H1 (cell line): Measurements from ENCODE around the gene CYB5B. TPM values are rescaled to one million over a fixed set of nuclear protein-coding genes. Genes with fewer than 3 reads are reported as not detected.

Experiments
- CTCF ChIA-PET: fragments of 300-600 bp; sonication (Branson Sonifier 250); formaldehyde crosslinking; loops from one replicate; lab custom pipeline; 2021; ENCODE audit not compliant: partially characterized antibody; lab: Charles Lee
- POLR2A ChIA-PET: fragments of 300-600 bp; sonication (Branson Sonifier 250); formaldehyde crosslinking; loops from one replicate; lab custom pipeline; 2021; ENCODE audit warnings: inconsistent platforms; ENCODE audit not compliant: partially characterized antibody; lab: Charles Lee
- DNase-seq, 2 experiments: peaks; one replicate each; pipeline versions ENCODE4 v3.0.0 to v3.0.0-alpha.2; 2010 to 2022; ENCODE audit warnings: low spot score in 2 of 2, low read depth in 1 of 2, mixed read lengths in 1 of 2
- FAIRE-seq: peaks from 2 replicates; lab custom pipeline; 2011; peaks lifted over from hg19 to GRCh38; lab: Jason Lieb, UNC
- H2AFZ ChIP-seq: 2 replicates; pipeline ENCODE4 v1.8.1; 2012; ENCODE audit warnings: low read length, inconsistent platforms
- H2AK5ac ChIP-seq: 2 replicates; pipeline ENCODE4 v1.6.1; 2013; ENCODE audit warnings: low read depth, low read length
- H2BK120ac ChIP-seq: replicated peaks from 2 replicates; pipeline ENCODE3; 2013; ENCODE audit warnings: low read depth, low read length, inconsistent platforms
- H2BK12ac ChIP-seq: 2 replicates; pipeline ENCODE4 v1.6.1; 2013; ENCODE audit warnings: low read depth, low read length
- H2BK15ac ChIP-seq: 2 replicates; pipeline ENCODE4 v1.6.1; 2013; ENCODE audit warnings: low read length
- H2BK20ac ChIP-seq: 2 replicates; pipeline ENCODE4 v1.6.1; 2013; ENCODE audit warnings: low read length
- H2BK5ac ChIP-seq: 2 replicates; pipeline ENCODE4 v1.6.1; 2013; ENCODE audit warnings: low read depth, low read length
- H3K14ac ChIP-seq: 2 replicates; pipeline ENCODE4 v1.6.1; 2013; ENCODE audit warnings: inconsistent platforms; ENCODE audit not compliant: insufficient read length
- H3K18ac ChIP-seq: 2 replicates; pipeline ENCODE4 v1.6.1; 2013; ENCODE audit warnings: low read length; ENCODE audit errors: extremely low read depth
- H3K23ac ChIP-seq: 2 replicates; pipeline ENCODE4 v1.6.1; 2013; ENCODE audit warnings: inconsistent platforms; ENCODE audit not compliant: insufficient read length
- H3K23me2 ChIP-seq: 2 replicates; pipeline ENCODE4 v1.6.1; 2013; ENCODE audit warnings: low read depth, low read length
- H3K27ac ChIP-seq: 2 replicates; pipeline ENCODE4 v1.6.1; 2011; ENCODE audit warnings: low read depth, low read length, inconsistent platforms
- H3K27me3 ChIP-seq, 4 experiments: replicated peaks in 1 of 4; 1 replicate in 1 of 4; 2 replicates in 3 of 4; pipeline versions ENCODE4 v1.6.1 to v1.8.1; 2011 to 2013; ENCODE audit warnings: low read length in 3 of 4, mild to moderate bottlenecking in 3 of 4, inconsistent platforms in 2 of 4, mixed read lengths in 2 of 4, moderate library complexity in 1 of 4; ENCODE audit not compliant: control insufficient read depth in 3 of 4, insufficient read depth in 3 of 4; ENCODE audit errors: extremely low read depth in 1 of 4
- H3K36me3 ChIP-seq, 4 experiments: 2 replicates each; pipeline versions ENCODE4 v1.6.1 to v1.8.1; 2011 to 2013; ENCODE audit warnings: mild to moderate bottlenecking in 4 of 4, low read length in 3 of 4, moderate library complexity in 2 of 4, control low read depth in 1 of 4, inconsistent platforms in 1 of 4; ENCODE audit not compliant: insufficient read depth in 4 of 4, control insufficient read depth in 2 of 4
- H3K4ac ChIP-seq: replicated peaks from 2 replicates; pipeline ENCODE3; 2013; ENCODE audit warnings: low read length, low read depth, mixed read lengths, inconsistent platforms; ENCODE audit not compliant: insufficient read length
- H3K4me1 ChIP-seq, 4 experiments: replicated peaks in 1 of 4; 1 replicate in 1 of 4; 2 replicates in 3 of 4; pipeline versions ENCODE4 v1.6.1 to v1.8.1; 2011 to 2013; ENCODE audit warnings: low read length in 3 of 4, inconsistent platforms in 2 of 4, mixed read lengths in 1 of 4; ENCODE audit not compliant: insufficient read depth in 4 of 4, control insufficient read depth in 3 of 4
- H3K4me2 ChIP-seq, 2 experiments: 2 replicates each; pipeline versions ENCODE4 v1.6.1 to v1.8.1; 2011 to 2013; ENCODE audit warnings: low read depth in 2 of 2, low read length in 2 of 2, control low read depth in 1 of 2, inconsistent platforms in 1 of 2, mild to moderate bottlenecking in 1 of 2; ENCODE audit not compliant: insufficient read depth in 1 of 2
- H3K4me3 ChIP-seq, 4 experiments: fragments of 200-600, 300-600 bp in 1 of 4; sonication (generic), shearing (Covaris generic), sonication (Bioruptor Twin) in 1 of 4; 2 replicates each; pipeline versions ENCODE4 v1.5.1 to v1.8.1; 2011 to 2016; ENCODE audit warnings: low read length in 4 of 4, low read depth in 3 of 4, control low read depth in 2 of 4, inconsistent platforms in 2 of 4, mild to moderate bottlenecking in 2 of 4, mixed read lengths in 1 of 4, moderate library complexity in 1 of 4; ENCODE audit not compliant: insufficient read depth in 2 of 4; ENCODE audit errors: extremely low read depth in 1 of 4
- H3K56ac ChIP-seq: replicated peaks from 2 replicates; pipeline ENCODE3; 2013; ENCODE audit warnings: low read depth, mild to moderate bottlenecking, mixed read lengths, low read length, inconsistent platforms; ENCODE audit not compliant: insufficient read length
- H3K79me1 ChIP-seq: 2 replicates; pipeline ENCODE4 v1.6.1; 2013; ENCODE audit warnings: low read depth, low read length, control low read depth
- H3K79me2 ChIP-seq, 2 experiments: 2 replicates each; pipeline versions ENCODE4 v1.6.1 to v1.8.1; 2012 to 2013; ENCODE audit warnings: low read length in 2 of 2, mild to moderate bottlenecking in 2 of 2, inconsistent platforms in 1 of 2; ENCODE audit not compliant: insufficient read depth in 2 of 2, control insufficient read depth in 1 of 2
- H3K9ac ChIP-seq, 4 experiments: replicated peaks in 1 of 4; 1 replicate in 1 of 4; 2 replicates in 3 of 4; pipeline versions ENCODE4 v1.6.1 to v1.8.1; 2011 to 2013; ENCODE audit warnings: low read depth in 3 of 4, low read length in 3 of 4, control low read depth in 2 of 4, mild to moderate bottlenecking in 2 of 4, moderate library complexity in 2 of 4, inconsistent platforms in 1 of 4; ENCODE audit errors: extremely low read depth in 1 of 4
- H3K9me3 ChIP-seq, 2 experiments: 2 replicates each; pipeline versions ENCODE4 v1.6.1 to v1.8.1; 2012 to 2013; ENCODE audit warnings: mild to moderate bottlenecking in 2 of 2, moderate library complexity in 2 of 2, control low read depth in 1 of 2, inconsistent platforms in 1 of 2, low read depth in 1 of 2, low read length in 1 of 2, mixed read lengths in 1 of 2; ENCODE audit not compliant: insufficient read depth in 2 of 2
- H4K20me1 ChIP-seq, 2 experiments: replicated peaks in 1 of 2; 2 replicates each; pipeline versions ENCODE3 to v1.8.1; 2011 to 2013; ENCODE audit warnings: inconsistent platforms in 2 of 2, low read length in 2 of 2, mild to moderate bottlenecking in 1 of 2; ENCODE audit not compliant: insufficient read depth in 2 of 2, control insufficient read depth in 1 of 2
- H4K5ac ChIP-seq: 2 replicates; pipeline ENCODE4 v1.6.1; 2013; ENCODE audit warnings: low read length, low read depth, mixed read lengths, inconsistent platforms; ENCODE audit not compliant: insufficient read length
- H4K8ac ChIP-seq: 2 replicates; pipeline ENCODE4 v1.8.0; 2013; ENCODE audit warnings: mild to moderate bottlenecking, moderate library complexity, low read length, inconsistent platforms; ENCODE audit not compliant: insufficient read depth; ENCODE audit errors: extremely low read depth
- H4K91ac ChIP-seq: replicated peaks from 2 replicates; pipeline ENCODE3; 2013; ENCODE audit warnings: low read length, mixed read lengths, inconsistent platforms; ENCODE audit not compliant: insufficient read length
- ASH2L ChIP-seq: fragments of 200-600, 300-600 bp; sonication (generic); IDR thresholded peaks from one replicate; pipeline ENCODE4 v1.7.1; 2017; ENCODE audit warnings: low read length
- CBX8 ChIP-seq: fragments of 300-800, 300-1000 bp; sonication (generic); IDR thresholded peaks from 2 replicates; pipeline ENCODE4 v1.7.1; 2016; ENCODE audit warnings: low read depth, low read length, borderline replicate concordance
- CHD2 ChIP-seq: IDR thresholded peaks from 2 replicates; pipeline ENCODE4 v1.6.1; 2012; ENCODE audit warnings: low read length, improper control_type of control experiment
- KDM4A ChIP-seq: IDR thresholded peaks from one replicate; pipeline ENCODE4 v1.7.1; 2012; ENCODE audit warnings: low read depth, mild to moderate bottlenecking, moderate library complexity, low read length, inconsistent platforms; ENCODE audit not compliant: severe bottlenecking
- MAFK ChIP-seq: IDR thresholded peaks from 2 replicates; pipeline ENCODE4 v1.6.1; 2012; ENCODE audit warnings: low read depth, mild to moderate bottlenecking, improper control_type of control experiment, low read length
- RXRA ChIP-seq: IDR thresholded peaks from 2 replicates; pipeline ENCODE4 v1.6.1; 2011; ENCODE audit warnings: low read depth, mild to moderate bottlenecking, low read length, moderate library complexity; ENCODE audit not compliant: insufficient read depth
- SRF ChIP-seq: IDR thresholded peaks from 2 replicates; pipeline ENCODE4 v1.6.1; 2011; ENCODE audit warnings: mild to moderate bottlenecking, low read depth, low read length, moderate library complexity
- TAF7 ChIP-seq: optimal IDR thresholded peaks from 2 replicates; pipeline ENCODE3; 2011; ENCODE audit warnings: low read depth, mild to moderate bottlenecking, inconsistent platforms, low read length, moderate library complexity, borderline replicate concordance
- WGBS, 2 experiments: shearing (Covaris generic) in 1 of 2; methylation state at CpG; one replicate each; pipeline versions ENCODE4 v1.1.6 to v1.1.7; 2013 to 2015; ENCODE audit warnings: low lambda C conversion rate in 2 of 2, mixed read lengths in 2 of 2, inconsistent platforms in 1 of 2, low coverage in 1 of 2, missing lambda C conversion rate in 1 of 2; ENCODE audit not compliant: insufficient replicate concordance in 2 of 2, insufficient coverage in 1 of 2, insufficient read length in 1 of 2; ENCODE audit errors: extremely low coverage in 1 of 2, missing lambda C conversion rate in 1 of 2; 5-methylcytosine and 5-hydroxymethylcytosine counted together
- polyA plus RNA-seq, 7 experiments: library from polyadenylated mRNA; depleted of rRNA in 3 of 7; stranded (reverse) in 5 of 7; unstranded in 2 of 7; fragments of >200 nt in 5 of 7; fragments of 200-250 nt in 2 of 7; gene quantifications; 1 replicate in 5 of 7; 2 replicates in 1 of 7; 4 replicates in 1 of 7; pipeline versions ENCODE4 v1.2.1 to v1.2.3, GENCODE V29; 2011 to 2013; ENCODE audit warnings: missing spikeins in 2 of 7, mixed read lengths in 2 of 7
- total RNA-seq: library from RNA; stranded (reverse); fragmentation: NEBNext Ultra II Directional; extraction: Animal tissue kit (Norgen Biotek cat#: 25700); gene quantifications from 2 replicates; pipeline ENCODE4 v1.2.1, GENCODE V29; 2021

Gene CYB5B
- total and polyA plus RNA-seq, 2 of the 8 experiments (the other 6 are each of a cell fraction or from before 2014, with no cell fraction given), result 108 to 127 TPM

GRCh38 chr16:69453936-69454335 is 29.5 kb downstream of the CYB5B start:
- FAIRE-seq, result no peak
- CTCF ChIA-PET, result interaction anchor here (2.1 kb wide), 1 partner anchor 58 kb away, joined by 4 read pairs; no protein-coding TSS in a partner anchor
- no peak overlapping the region for H3K18ac ChIP-seq

More at GRCh38 chr16:69453936-69454335, 29.5 kb downstream of the CYB5B start:
- no peak overlapping the region for H3K4ac ChIP-seq
- H3K9ac ChIP-seq, result no peak overlapping the region
- H2BK12ac ChIP-seq, result no peak overlapping the region
- no peaks in the 10 kb centered on the region for H3K23me2 ChIP-seq
- H3K14ac ChIP-seq, result no peak overlapping the region
- no peak overlapping the region for H4K91ac ChIP-seq
- no peak overlapping the region for H3K27ac ChIP-seq
- no peak for TF ChIP-seq RXRA
- TF ChIP-seq CBX8, result no peak
- no peak for TF ChIP-seq SRF
- no peak for TF ChIP-seq ASH2L
- TF ChIP-seq MAFK, result no peak
- TF ChIP-seq CHD2, result no peak
- TF ChIP-seq TAF7, result no peak
- TF ChIP-seq KDM4A, result no peak
- no peak overlapping the region for H2BK20ac ChIP-seq
- H4K20me1 ChIP-seq, result no peaks in the 10 kb centered on the region
- H2BK120ac ChIP-seq, result no peak overlapping the region
- no peak overlapping the region for H3K23ac ChIP-seq
- no peaks in the 10 kb centered on the region for H3K79me2 ChIP-seq
- no peak overlapping the region for H3K4me3 ChIP-seq
- H3K56ac ChIP-seq, result no peak overlapping the region
- no peak overlapping the region for H4K8ac ChIP-seq
- H4K5ac ChIP-seq, result no peak overlapping the region
- POLR2A ChIA-PET, result interaction anchor here (0.6 kb wide), 1 partner anchor 22 kb away, joined by 7 read pairs; no protein-coding TSS in a partner anchor
- no peak overlapping the region for H2AK5ac ChIP-seq
- H2BK5ac ChIP-seq, result no peak overlapping the region
- H3K79me1 ChIP-seq, result no peaks in the 10 kb centered on the region
- no peak overlapping the region for H2BK15ac ChIP-seq
- H3K9me3 ChIP-seq, result no peaks in the 10 kb centered on the region
- H3K4me2 ChIP-seq, result no peak overlapping the region
- H3K4me1 ChIP-seq, result no peaks in the 10 kb centered on the region
- peaks cover 0 to 12% (median 2%) of the 10 kb centered on the region in 4 experiments; a peak in 4 of 8 replicates for H3K36me3 ChIP-seq
- DNase-seq, result no peak
- H2AFZ ChIP-seq, result no peak overlapping the region
- no peaks in the 10 kb centered on the region for H3K27me3 ChIP-seq
- 83% methylated on average over 1 of the region's 1 CpG; no CpG with 5 or more reads in 1 of the 2 experiments for WGBS, 2 experiments
